NT2/D1 (cell line): ENCODE results near the gene GLRA2.

Experiments used
- DNase-seq: peaks from one replicate; pipeline ENCODE4 v3.0.0-alpha.2; 2011; ENCODE audit warnings: low read depth, low spot score
- H3K27me3 ChIP-seq: 2 replicates; pipeline ENCODE4 v1.6.0; 2011; ENCODE audit warnings: mild to moderate bottlenecking; ENCODE audit not compliant: insufficient read length, insufficient read depth
- H3K36me3 ChIP-seq: 2 replicates; pipeline ENCODE4 v1.6.1; 2011; ENCODE audit warnings: mild to moderate bottlenecking, low read length, mixed read lengths; ENCODE audit not compliant: insufficient read depth, insufficient read length
- H3K4me1 ChIP-seq: 2 replicates; pipeline ENCODE4 v1.5.1; 2011; ENCODE audit not compliant: insufficient read depth, insufficient read length
- H3K4me3 ChIP-seq: 2 replicates; pipeline ENCODE4 v1.5.1; 2011; ENCODE audit warnings: low read depth; ENCODE audit not compliant: insufficient read length
- H3K9ac ChIP-seq: 2 replicates; pipeline ENCODE4 v1.6.0; 2011; ENCODE audit warnings: low read depth; ENCODE audit not compliant: insufficient read length
- H3K9me3 ChIP-seq: 2 replicates; pipeline ENCODE4 v1.5.1; 2011; ENCODE audit warnings: mild to moderate bottlenecking, low read length; ENCODE audit not compliant: insufficient read depth
- SUZ12 ChIP-seq: IDR thresholded peaks from 2 replicates; pipeline ENCODE4 v1.6.1; 2011; ENCODE audit not compliant: insufficient read length, insufficient read depth; ENCODE audit errors: extremely low read depth
- YY1 ChIP-seq: IDR thresholded peaks from 2 replicates; pipeline ENCODE4 v1.6.1; 2011; ENCODE audit not compliant: insufficient read length, insufficient read depth
- ZNF274 ChIP-seq: IDR thresholded peaks from 2 replicates; pipeline ENCODE4 v1.6.1; 2011; ENCODE audit warnings: mild to moderate bottlenecking, low read depth, low read length

GLRA2 gene

GRCh38 chrX:14554131-14554715, 24.9 kb downstream of the GLRA2 start:
- TF ChIP-seq YY1 (no peak), ZNF274 (no peak), SUZ12 (no peak)

GRCh38 chrX:14564058-14564457, 34.7 kb downstream of the GLRA2 start:
- Histone ChIP-seq H3K27me3 (no peaks in the 10 kb centered on the region), H3K9me3 (peaks cover 17% of the 10 kb centered on the region; the same call in 1 of the 2 replicates), H3K36me3 (no peaks in the 10 kb centered on the region), H3K9ac (no peak overlapping the region), H3K4me1 (no peaks in the 10 kb centered on the region), H3K4me3 (no peak overlapping the region)
- TF ChIP-seq YY1: no peak
- no peak for TF ChIP-seq SUZ12
- no peak for TF ChIP-seq ZNF274
- DNase-seq: no peak

More at GRCh38 chrX:14554131-14554715, 24.9 kb downstream of the GLRA2 start:
- no peaks in the 10 kb centered on the region for H3K9me3 ChIP-seq
- no peaks in the 10 kb centered on the region for H3K4me1 ChIP-seq
- H3K27me3 ChIP-seq: no peaks in the 10 kb centered on the region
- no peak overlapping the region for H3K4me3 ChIP-seq
- no peak for DNase-seq
- no peak overlapping the region for H3K9ac ChIP-seq
- no peaks in the 10 kb centered on the region for H3K36me3 ChIP-seq

- Histone ChIP-seq H3K4me1 (no peaks in the 10 kb centered on the region), H3K4me3 (no peak overlapping the region), H3K9ac (no peak overlapping the region), H3K36me3 (no peaks in the 10 kb centered on the region), H3K9me3 (no peaks in the 10 kb centered on the region), H3K27me3 (no peaks in the 10 kb centered on the region)
- TF ChIP-seq ZNF274 (no peak), YY1 (no peak)
- DNase-seq: no peak
Measured at GRCh38 chrX:14573161-14573560, 43.8 kb downstream of the GLRA2 start.

GRCh38 chrX:14581081-14581480, 51.7 kb downstream of the GLRA2 start:
- H3K27me3 ChIP-seq: no peaks in the 10 kb centered on the region
- H3K9ac ChIP-seq: no peak overlapping the region
- no peak overlapping the region for H3K4me3 ChIP-seq
- TF ChIP-seq SUZ12 (no peak), ZNF274 (no peak), YY1 (no peak)
- no peaks in the 10 kb centered on the region for H3K36me3 ChIP-seq
- DNase-seq: no peak
- no peaks in the 10 kb centered on the region for H3K4me1 ChIP-seq
- no peaks in the 10 kb centered on the region for H3K9me3 ChIP-seq

DNA sequence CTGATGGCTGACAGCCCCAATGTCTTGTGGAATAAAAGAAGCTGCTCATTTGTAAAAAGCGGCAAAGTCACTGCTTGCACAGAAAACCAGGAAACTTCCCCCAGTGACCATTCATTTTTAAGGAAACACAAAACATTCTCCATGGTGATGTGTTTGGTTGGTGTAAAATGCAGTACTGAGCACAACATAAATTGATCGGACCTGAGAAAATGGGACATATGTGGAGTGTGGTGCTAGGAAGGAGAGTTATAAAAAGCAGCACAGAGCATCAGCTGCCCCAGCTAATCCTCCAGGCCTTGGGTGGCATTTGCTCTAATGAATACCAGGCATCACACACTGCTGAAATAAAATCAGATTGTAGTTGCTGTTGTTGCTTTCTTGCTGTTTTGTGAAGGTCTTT, 55.2 kb downstream of the GLRA2 start:
- Histone ChIP-seq H3K4me1 (no peaks in the 10 kb centered on the region), H3K9ac (no peak overlapping the region), H3K27me3 (no peaks in the 10 kb centered on the region), H3K9me3 (no peaks in the 10 kb centered on the region), H3K36me3 (no peaks in the 10 kb centered on the region), H3K4me3 (no peak overlapping the region)
- TF ChIP-seq ZNF274: no peak
- TF ChIP-seq SUZ12: no peak
- no peak for DNase-seq

DNA sequence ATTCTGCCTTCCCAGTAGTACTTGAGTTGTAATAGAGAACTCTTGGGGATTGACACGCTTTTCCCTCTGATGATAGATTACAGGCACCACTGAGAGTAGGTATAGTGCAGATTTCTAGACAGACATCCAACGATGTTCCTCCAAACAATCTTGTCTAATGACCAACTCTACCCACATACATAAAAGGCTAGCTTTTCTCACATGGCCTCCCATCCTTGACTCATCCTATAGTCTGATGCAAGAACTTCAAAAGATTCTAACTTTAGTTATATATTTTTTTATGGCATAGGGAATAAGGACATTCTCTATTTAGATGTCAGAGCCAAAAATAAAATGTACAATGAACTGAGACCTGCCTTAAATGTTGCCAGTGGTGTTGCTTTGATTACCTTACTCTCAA, 60.9 kb downstream of the GLRA2 start:
- Histone ChIP-seq H3K4me1 (no peaks in the 10 kb centered on the region), H3K4me3 (no peak overlapping the region), H3K9ac (no peak overlapping the region), H3K9me3 (no peaks in the 10 kb centered on the region), H3K36me3 (no peaks in the 10 kb centered on the region), H3K27me3 (no peaks in the 10 kb centered on the region)
- no peak for TF ChIP-seq SUZ12
- no peak for TF ChIP-seq YY1
- no peak for TF ChIP-seq ZNF274
- no peak for DNase-seq

- Histone ChIP-seq H3K9ac (no peak overlapping the region), H3K9me3 (no peaks in the 10 kb centered on the region), H3K4me1 (no peaks in the 10 kb centered on the region), H3K4me3 (no peak overlapping the region), H3K36me3 (no peaks in the 10 kb centered on the region), H3K27me3 (no peaks in the 10 kb centered on the region)
- DNase-seq: no peak
- no peak for TF ChIP-seq ZNF274
- no peak for TF ChIP-seq YY1
- no peak for TF ChIP-seq SUZ12
Measured at GRCh38 chrX:14590693-14591424, 61.5 kb downstream of the GLRA2 start.

DNA sequence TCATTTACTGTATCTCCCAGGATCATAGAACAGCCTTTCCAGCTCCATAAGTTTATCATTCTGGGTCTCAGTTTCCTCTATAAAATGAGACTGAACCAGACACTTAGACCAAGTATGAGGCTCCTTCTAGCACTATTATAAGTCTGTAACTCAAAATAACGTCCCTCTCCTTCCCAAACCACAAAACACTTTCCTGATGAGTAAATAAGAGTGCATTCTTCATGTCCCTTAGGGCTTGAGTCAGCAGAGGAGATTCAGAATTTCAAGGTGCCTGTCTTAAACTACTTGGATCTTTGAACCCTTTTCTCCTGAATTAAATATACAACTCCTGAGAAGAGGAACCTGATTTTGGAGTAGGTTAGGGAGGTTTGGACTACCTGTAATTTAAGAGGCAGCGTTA, 62.6 kb downstream of the GLRA2 start:
- Histone ChIP-seq H3K36me3 (no peaks in the 10 kb centered on the region), H3K4me3 (no peak overlapping the region), H3K9ac (no peak overlapping the region), H3K27me3 (no peaks in the 10 kb centered on the region), H3K4me1 (no peaks in the 10 kb centered on the region), H3K9me3 (no peaks in the 10 kb centered on the region)
- no peak for TF ChIP-seq ZNF274
- TF ChIP-seq YY1: no peak
- TF ChIP-seq SUZ12: no peak
- DNase-seq: no peak
